H9 (cell line): ENCODE results near the gene ZNF648. TPM values are rescaled to one million over a fixed set of nuclear protein-coding genes. Genes with fewer than 3 reads are reported as not detected.

Experiments
- DNase-seq: peaks from one replicate; pipeline ENCODE4 v3.0.0-alpha.2; 2017
- H2AFZ ChIP-seq: one replicate; pipeline ENCODE4 v1.6.1; 2013; ENCODE audit warnings: mild to moderate bottlenecking, low read length, control low read depth, moderate library complexity
- H2AK5ac ChIP-seq: 2 replicates; pipeline ENCODE4 v1.6.1; 2013; ENCODE audit warnings: low read length, control low read depth, mixed read lengths; ENCODE audit not compliant: insufficient read length
- H2BK120ac ChIP-seq: one replicate; pipeline ENCODE4 v1.6.1; 2013; ENCODE audit warnings: low read depth, mild to moderate bottlenecking, low read length, control low read depth, inconsistent platforms; ENCODE audit not compliant: poor library complexity, severe bottlenecking
- H2BK12ac ChIP-seq: 2 replicates; pipeline ENCODE4 v1.6.1; 2013; ENCODE audit warnings: low read length, control low read depth, mixed read lengths, low read depth; ENCODE audit not compliant: insufficient read length
- H2BK15ac ChIP-seq: 2 replicates; pipeline ENCODE4 v1.6.1; 2013; ENCODE audit warnings: low read depth, low read length, control low read depth
- H2BK20ac ChIP-seq: one replicate; pipeline ENCODE4 v1.6.1; 2013; ENCODE audit warnings: low read depth, mild to moderate bottlenecking, low read length, control low read depth, inconsistent platforms; ENCODE audit not compliant: poor library complexity, severe bottlenecking
- H2BK5ac ChIP-seq: 2 replicates; pipeline ENCODE4 v1.6.1; 2013; ENCODE audit warnings: low read length, control low read depth, mixed read lengths; ENCODE audit not compliant: insufficient read length
- H3K14ac ChIP-seq: 2 replicates; pipeline ENCODE4 v1.6.1; 2013; ENCODE audit warnings: low read length, control low read depth; ENCODE audit not compliant: insufficient read depth
- H3K18ac ChIP-seq: 2 replicates; pipeline ENCODE4 v1.6.1; 2013; ENCODE audit warnings: low read depth, mild to moderate bottlenecking, mixed read lengths, low read length, control low read depth; ENCODE audit not compliant: insufficient read length
- H3K23ac ChIP-seq: 2 replicates; pipeline ENCODE4 v1.6.1; 2013; ENCODE audit warnings: low read length, control low read depth, mixed read lengths, low read depth; ENCODE audit not compliant: insufficient read length
- H3K23me2 ChIP-seq: 2 replicates; pipeline ENCODE4 v1.6.1; 2013; ENCODE audit warnings: low read depth, mild to moderate bottlenecking, mixed read lengths, low read length, control low read depth; ENCODE audit not compliant: insufficient read length, poor library complexity, severe bottlenecking
- H3K27ac ChIP-seq: 2 replicates; pipeline ENCODE4 v1.5.1; 2013; ENCODE audit warnings: low read length, control low read depth, mixed read lengths, low read depth; ENCODE audit not compliant: insufficient read length
- H3K27me3 ChIP-seq: 2 replicates; pipeline ENCODE4 v1.6.1; 2013; ENCODE audit warnings: low read length, control low read depth, inconsistent platforms; ENCODE audit not compliant: insufficient read depth
- H3K4ac ChIP-seq: 2 replicates; pipeline ENCODE4 v1.6.1; 2013; ENCODE audit warnings: low read depth, mild to moderate bottlenecking, control low read depth, inconsistent platforms, low read length, moderate library complexity
- H3K4me1 ChIP-seq: 2 replicates; pipeline ENCODE4 v1.6.1; 2013; ENCODE audit warnings: low read length, control low read depth, inconsistent platforms; ENCODE audit not compliant: insufficient read depth
- H3K4me2 ChIP-seq: 2 replicates; pipeline ENCODE4 v1.6.1; 2013; ENCODE audit warnings: low read length, control low read depth, mixed read lengths; ENCODE audit not compliant: insufficient read length, insufficient read depth
- H3K56ac ChIP-seq: 2 replicates; pipeline ENCODE4 v1.6.1; 2013; ENCODE audit warnings: low read depth, mild to moderate bottlenecking, mixed read lengths, low read length, control low read depth; ENCODE audit not compliant: insufficient read length
- H3K79me1 ChIP-seq: 2 replicates; pipeline ENCODE4 v1.6.1; 2013; ENCODE audit warnings: low read depth, mild to moderate bottlenecking, moderate library complexity, low read length, control low read depth, inconsistent platforms; ENCODE audit not compliant: insufficient read depth, poor library complexity, severe bottlenecking
- H3K79me2 ChIP-seq: 2 replicates; pipeline ENCODE4 v1.6.1; 2013; ENCODE audit warnings: low read length, control low read depth, inconsistent platforms; ENCODE audit not compliant: insufficient read depth
- H3K9ac ChIP-seq: 2 replicates; pipeline ENCODE4 v1.6.1; 2013; ENCODE audit warnings: low read length, control low read depth, mixed read lengths; ENCODE audit not compliant: insufficient read length; ENCODE audit errors: extremely low read depth
- H3K9me3 ChIP-seq: one replicate; pipeline ENCODE4 v1.6.1; 2013; ENCODE audit warnings: low read depth, low read length, inconsistent platforms; ENCODE audit not compliant: control insufficient read depth
- H3T11ph ChIP-seq: one replicate; pipeline ENCODE4 v1.6.1; 2013; ENCODE audit warnings: mild to moderate bottlenecking, low read length, control low read depth, inconsistent platforms
- H4K20me1 ChIP-seq: one replicate; pipeline ENCODE4 v1.6.1; 2013; ENCODE audit not compliant: control insufficient read depth, insufficient read length, insufficient read depth
- H4K5ac ChIP-seq: 2 replicates; pipeline ENCODE4 v1.6.1; 2013; ENCODE audit warnings: low read depth, mild to moderate bottlenecking, mixed read lengths, low read length, control low read depth; ENCODE audit not compliant: insufficient read length
- H4K8ac ChIP-seq: replicated peaks from 2 replicates; pipeline ENCODE4 v1.6.1; 2013; ENCODE audit warnings: low read length, control low read depth, mixed read lengths, low read depth; ENCODE audit not compliant: insufficient read length
- H4K91ac ChIP-seq: 2 replicates; pipeline ENCODE4 v1.6.1; 2013; ENCODE audit warnings: low read depth, mild to moderate bottlenecking, moderate library complexity, mixed read lengths, low read length, control low read depth; ENCODE audit not compliant: insufficient read length
- H3K27ac Mint-ChIP-seq, 3 experiments: 2 replicates in 2 of 3; 3 replicates in 1 of 3; pipeline ENCODE4 v1.8.0; 2020 to 2021; ENCODE audit warnings: mixed read lengths in 3 of 3, mild to moderate bottlenecking in 1 of 3, moderate library complexity in 1 of 3
- H3K27me3 Mint-ChIP-seq: 2 replicates; pipeline ENCODE4 v1.8.0; 2021; ENCODE audit warnings: low read depth, mild to moderate bottlenecking, moderate library complexity, mixed read lengths
- H3K36me3 Mint-ChIP-seq, 3 experiments: 2 replicates in 2 of 3; 3 replicates in 1 of 3; pipeline ENCODE4 v1.8.0; 2020 to 2021; ENCODE audit warnings: low read depth in 3 of 3, mixed read lengths in 3 of 3; ENCODE audit not compliant: insufficient read depth in 1 of 3
- H3K4me1 Mint-ChIP-seq, 2 experiments: 2 replicates each; pipeline ENCODE4 v1.8.0; 2020; ENCODE audit warnings: mixed read lengths in 2 of 2
- H3K4me3 Mint-ChIP-seq, 2 experiments: 2 replicates in 1 of 2; 3 replicates in 1 of 2; pipeline ENCODE4 v1.8.0; 2020 to 2021; ENCODE audit warnings: mild to moderate bottlenecking in 2 of 2, mixed read lengths in 2 of 2, moderate library complexity in 1 of 2
- H3K9me3 Mint-ChIP-seq, 2 experiments: 2 replicates in 1 of 2; 3 replicates in 1 of 2; pipeline ENCODE4 v1.8.0; 2020; ENCODE audit warnings: mild to moderate bottlenecking in 2 of 2, mixed read lengths in 2 of 2, moderate library complexity in 1 of 2
- WGBS: extraction: QIAGEN DNeasy Blood & Tissue Kit; methylation state at CpG from one replicate; pipeline ENCODE4 v1.1.7; 2013; ENCODE audit warnings: missing lambda C conversion rate, low lambda C conversion rate, mixed read lengths; ENCODE audit not compliant: insufficient read length; ENCODE audit errors: extremely low coverage; 5-methylcytosine and 5-hydroxymethylcytosine counted together
- total RNA-seq: library from RNA; stranded (reverse); gene quantifications from 2 replicates; pipeline ENCODE4 v1.2.1, GENCODE V29; 2021
- TF ChIP-seq, protein P1 (sequence below): fragments of 200-600 bp; sonication (generic); conservative IDR thresholded peaks from 3 replicates; pipeline ENCODE4 v1.8.0; 2021; ENCODE audit warnings: antibody characterized with exemption, mild to moderate bottlenecking

ZNF648 gene
- total RNA-seq, 1 experiment from 2014 or later, result 1.4 TPM

DNA sequence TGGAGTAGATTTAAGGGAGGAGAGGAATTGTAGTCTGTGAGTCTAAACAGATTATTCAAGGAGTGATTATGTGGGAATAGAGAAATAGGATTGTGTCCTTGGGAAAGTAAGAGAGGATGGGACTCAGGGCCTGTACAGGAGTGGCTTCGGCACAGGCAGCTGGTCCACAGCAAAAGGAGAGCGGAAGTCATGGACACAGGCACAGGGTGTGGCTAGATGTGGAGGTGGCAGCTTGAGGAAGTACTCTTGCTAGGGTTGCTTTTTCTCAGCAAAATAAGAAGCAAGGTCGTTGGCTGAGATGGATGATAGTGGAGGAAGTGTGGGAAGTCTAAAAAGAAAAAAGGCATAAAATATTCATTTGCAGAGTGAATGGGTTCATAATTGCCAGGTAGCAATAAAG lies 18.5 kb upstream of the ZNF648 start:
- no CpG with 5 or more reads among the region's 3 CpGs for WGBS
- H3K4me3 Mint-ChIP-seq, result no peak overlapping the region

More for the DNA sequence above, 18.5 kb upstream of the ZNF648 start:
- H3K9me3 ChIP-seq, result no peaks in the 10 kb centered on the region
- no peak overlapping the region for H3K9ac ChIP-seq
- H3K4ac ChIP-seq, result no peak overlapping the region
- no peaks in the 10 kb centered on the region for H3K4me1 ChIP-seq
- no peak overlapping the region for H2AFZ ChIP-seq
- TF ChIP-seq, protein P1, sequence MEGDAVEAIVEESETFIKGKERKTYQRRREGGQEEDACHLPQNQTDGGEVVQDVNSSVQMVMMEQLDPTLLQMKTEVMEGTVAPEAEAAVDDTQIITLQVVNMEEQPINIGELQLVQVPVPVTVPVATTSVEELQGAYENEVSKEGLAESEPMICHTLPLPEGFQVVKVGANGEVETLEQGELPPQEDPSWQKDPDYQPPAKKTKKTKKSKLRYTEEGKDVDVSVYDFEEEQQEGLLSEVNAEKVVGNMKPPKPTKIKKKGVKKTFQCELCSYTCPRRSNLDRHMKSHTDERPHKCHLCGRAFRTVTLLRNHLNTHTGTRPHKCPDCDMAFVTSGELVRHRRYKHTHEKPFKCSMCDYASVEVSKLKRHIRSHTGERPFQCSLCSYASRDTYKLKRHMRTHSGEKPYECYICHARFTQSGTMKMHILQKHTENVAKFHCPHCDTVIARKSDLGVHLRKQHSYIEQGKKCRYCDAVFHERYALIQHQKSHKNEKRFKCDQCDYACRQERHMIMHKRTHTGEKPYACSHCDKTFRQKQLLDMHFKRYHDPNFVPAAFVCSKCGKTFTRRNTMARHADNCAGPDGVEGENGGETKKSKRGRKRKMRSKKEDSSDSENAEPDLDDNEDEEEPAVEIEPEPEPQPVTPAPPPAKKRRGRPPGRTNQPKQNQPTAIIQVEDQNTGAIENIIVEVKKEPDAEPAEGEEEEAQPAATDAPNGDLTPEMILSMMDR, result no peak
- no peak overlapping the region for H3K14ac ChIP-seq
- H2BK5ac ChIP-seq, result no peak overlapping the region
- H3K27me3 ChIP-seq, result no peaks in the 10 kb centered on the region
- H2BK12ac ChIP-seq, result no peak overlapping the region
- no peak overlapping the region for H3K27ac ChIP-seq
- no peak overlapping the region for H4K8ac ChIP-seq
- H2AK5ac ChIP-seq, result no peak overlapping the region
- Mint-ChIP-seq H3K4me1 (peaks cover 15% of the 10 kb centered on the region in 2 experiments), H3K9me3 (no peaks in the 10 kb centered on the region), H3K27ac (no peak overlapping the region), H3K27me3 (no peaks in the 10 kb centered on the region), H3K36me3 (no peaks in the 10 kb centered on the region)
- H2BK15ac ChIP-seq, result no peak overlapping the region
- H4K5ac ChIP-seq, result no peak overlapping the region
- H3K18ac ChIP-seq, result no peak overlapping the region
- no peaks in the 10 kb centered on the region for H3K23me2 ChIP-seq
- H3K23ac ChIP-seq, result no peak overlapping the region
- H3K4me2 ChIP-seq, result no peak overlapping the region
- no peak overlapping the region for H2BK120ac ChIP-seq
- no peaks in the 10 kb centered on the region for H3K79me2 ChIP-seq
- no peaks in the 10 kb centered on the region for H4K20me1 ChIP-seq
- H3K56ac ChIP-seq, result no peak overlapping the region
- no peak for DNase-seq
- no peak overlapping the region for H2BK20ac ChIP-seq
- H3T11ph ChIP-seq, result no peak overlapping the region
- no peak overlapping the region for H4K91ac ChIP-seq
- no peaks in the 10 kb centered on the region for H3K79me1 ChIP-seq
